Ascending aorta (tissue), 2 donors: ENCODE measurements around the gene FAM124A. TPM values are rescaled to one million over a fixed set of nuclear protein-coding genes. Genes with fewer than 3 reads are reported as not detected.

ENCODE experiments used
- DNase-seq, 2 donors: peaks; one replicate each; pipeline ENCODE4 v3.0.0-alpha.2; 2019; ENCODE audit warnings: low spot score in 2 of 2
- H3K27ac ChIP-seq, 2 donors: fragments of 200-600 bp; sonication (generic); one replicate each; pipeline ENCODE4 v1.5.1; 2016 to 2017; ENCODE audit warnings: mild to moderate bottlenecking in 1 of 2
- H3K27me3 ChIP-seq: fragments of 200-600 bp; sonication (generic); one replicate; pipeline ENCODE4 v1.5.1; 2017
- H3K36me3 ChIP-seq, 2 donors: fragments of 200-600 bp; sonication (generic); one replicate each; pipeline ENCODE4 v1.5.1; 2016
- H3K4me1 ChIP-seq, 2 donors: fragments of 200-600 bp; sonication (generic); one replicate each; pipeline ENCODE4 v1.5.1; 2016 to 2017; ENCODE audit warnings: mild to moderate bottlenecking in 1 of 2
- H3K4me3 ChIP-seq, 2 donors: fragments of 200-600 bp; sonication (generic); one replicate each; pipeline ENCODE4 v1.5.1; 2016 to 2017; ENCODE audit warnings: mild to moderate bottlenecking in 1 of 2
- H3K9me3 ChIP-seq, 2 donors: fragments of 200-600 bp; sonication (generic); one replicate each; pipeline ENCODE4 v1.5.1; 2016
- intact Hi-C: fragments of 100-400 bp; cut with DNase I; formaldehyde crosslinking; loops from one replicate; pipeline ENCODE4 v1.15.1; 2023
- total RNA-seq: library from RNA; depleted of rRNA; stranded (reverse); fragments of >200 nt; gene quantifications from one replicate; pipeline ENCODE4 v1.1.0, GENCODE V29; 2016
- TF ChIP-seq, protein P1 (sequence below), 3 experiments: fragments of 200-600 bp in 2 of 3; fragments of 450-650 bp in 1 of 3; sonication (generic) in 2 of 3; IDR thresholded peaks; one replicate each; pipeline ENCODE4 v1.5.1; 2016 to 2019; ENCODE audit warnings: antibody characterized with exemption in 3 of 3, mild to moderate bottlenecking in 1 of 3, moderate library complexity in 1 of 3

Gene FAM124A
- total RNA-seq, 1 donor from 2014 or later, result 22.4 TPM

DNA sequence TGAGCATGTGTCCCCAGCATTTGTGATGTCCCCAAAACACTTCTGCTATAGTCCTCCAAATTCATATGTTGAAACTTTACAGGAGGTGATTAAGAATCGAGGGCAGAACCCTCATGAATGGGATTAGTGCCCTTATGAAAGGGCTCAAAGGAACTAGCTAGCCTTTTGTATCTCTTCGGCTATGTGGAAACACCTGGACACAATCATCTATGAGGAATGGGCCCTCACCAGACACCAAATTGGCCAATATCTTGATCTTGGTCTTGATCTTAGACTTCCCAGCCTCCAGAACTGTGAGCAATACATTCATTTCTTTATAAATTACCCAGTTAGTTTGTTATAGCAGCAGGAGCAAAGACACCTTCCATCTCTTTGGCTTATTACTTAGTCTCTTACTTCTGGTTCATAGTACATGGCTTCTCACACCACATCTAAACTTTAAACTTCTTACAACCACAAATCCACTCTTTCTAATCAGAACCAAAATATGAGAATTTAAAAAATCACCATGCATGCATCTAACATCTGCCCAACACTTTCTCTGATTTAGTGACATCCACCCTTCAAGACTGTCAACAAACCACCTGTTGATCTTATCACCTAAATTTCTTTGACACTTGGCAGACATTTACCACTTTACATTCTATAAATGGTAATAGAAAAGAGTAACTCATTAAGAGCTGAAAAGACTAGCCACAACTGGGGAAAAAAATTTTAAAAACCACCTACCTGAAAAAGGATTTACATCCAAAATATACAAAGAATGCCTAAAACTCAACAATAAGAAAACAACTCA is 110.6 kb downstream of the FAM124A start:
- Histone ChIP-seq H3K9me3 (no peaks in the 10 kb centered on the region), H3K27me3 (no peaks in the 10 kb centered on the region), H3K27ac (no peak overlapping the region), H3K4me3 (no peak overlapping the region), H3K4me1 (no peaks in the 10 kb centered on the region), H3K36me3 (no peaks in the 10 kb centered on the region)
- TF ChIP-seq, protein P1, sequence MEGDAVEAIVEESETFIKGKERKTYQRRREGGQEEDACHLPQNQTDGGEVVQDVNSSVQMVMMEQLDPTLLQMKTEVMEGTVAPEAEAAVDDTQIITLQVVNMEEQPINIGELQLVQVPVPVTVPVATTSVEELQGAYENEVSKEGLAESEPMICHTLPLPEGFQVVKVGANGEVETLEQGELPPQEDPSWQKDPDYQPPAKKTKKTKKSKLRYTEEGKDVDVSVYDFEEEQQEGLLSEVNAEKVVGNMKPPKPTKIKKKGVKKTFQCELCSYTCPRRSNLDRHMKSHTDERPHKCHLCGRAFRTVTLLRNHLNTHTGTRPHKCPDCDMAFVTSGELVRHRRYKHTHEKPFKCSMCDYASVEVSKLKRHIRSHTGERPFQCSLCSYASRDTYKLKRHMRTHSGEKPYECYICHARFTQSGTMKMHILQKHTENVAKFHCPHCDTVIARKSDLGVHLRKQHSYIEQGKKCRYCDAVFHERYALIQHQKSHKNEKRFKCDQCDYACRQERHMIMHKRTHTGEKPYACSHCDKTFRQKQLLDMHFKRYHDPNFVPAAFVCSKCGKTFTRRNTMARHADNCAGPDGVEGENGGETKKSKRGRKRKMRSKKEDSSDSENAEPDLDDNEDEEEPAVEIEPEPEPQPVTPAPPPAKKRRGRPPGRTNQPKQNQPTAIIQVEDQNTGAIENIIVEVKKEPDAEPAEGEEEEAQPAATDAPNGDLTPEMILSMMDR (IDR thresholded peaks at IDR 0.05), result no peak
- intact Hi-C loops, result no loop called here
- DNase-seq, result no peak

DNA sequence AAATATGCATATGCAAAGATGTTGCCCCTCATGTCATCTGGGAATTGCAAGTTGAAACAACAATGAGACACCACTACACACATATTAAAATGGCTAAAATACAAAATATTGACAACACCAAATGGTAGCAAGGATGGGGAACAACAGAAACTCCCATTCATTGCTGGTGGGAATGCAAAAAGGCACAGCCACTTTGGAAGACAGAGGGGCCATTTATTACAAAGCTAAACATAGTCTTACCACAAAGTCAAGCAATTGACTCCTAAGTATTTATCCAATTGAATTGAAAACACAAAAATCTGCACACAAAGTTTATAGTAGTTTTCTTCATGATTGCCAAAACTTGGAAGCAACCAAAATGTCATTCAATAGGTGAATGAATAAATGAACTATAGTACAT is 111.2 kb downstream of the FAM124A start:
- intact Hi-C loops, result no loop called here
- no peaks in the 10 kb centered on the region for H3K9me3 ChIP-seq
- TF ChIP-seq, protein P1 (IDR thresholded peaks at IDR 0.05), result no peak
- no peak overlapping the region for H3K4me3 ChIP-seq
- no peak overlapping the region for H3K27ac ChIP-seq
- no peaks in the 10 kb centered on the region for H3K36me3 ChIP-seq
- no peak for DNase-seq
- H3K4me1 ChIP-seq, result no peaks in the 10 kb centered on the region
- no peaks in the 10 kb centered on the region for H3K27me3 ChIP-seq

DNA sequence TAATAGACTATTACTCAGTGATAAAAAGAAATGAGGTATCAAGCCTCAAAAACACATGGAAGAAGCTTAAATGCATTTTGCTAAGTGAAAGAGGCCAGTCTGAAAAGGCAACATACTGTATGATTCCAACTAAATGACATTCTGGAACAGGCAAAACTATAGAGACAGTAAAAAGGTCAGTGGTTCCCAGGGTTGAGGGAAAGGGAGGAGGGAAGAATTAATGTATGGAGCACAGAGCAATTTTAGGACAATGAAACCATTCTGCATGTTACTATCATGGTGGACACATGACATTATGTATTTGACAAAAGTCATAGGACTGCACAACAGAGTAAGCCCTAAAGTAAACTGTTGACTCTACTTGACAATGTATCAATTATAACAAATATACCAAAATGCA is 111.6 kb downstream of the FAM124A start:
- intact Hi-C loops, result no loop called here
- no peak for DNase-seq
- no peaks in the 10 kb centered on the region for H3K9me3 ChIP-seq
- TF ChIP-seq, protein P1 (IDR thresholded peaks at IDR 0.05), result no peak
- H3K27ac ChIP-seq, result no peak overlapping the region
- no peaks in the 10 kb centered on the region for H3K36me3 ChIP-seq
- no peaks in the 10 kb centered on the region for H3K27me3 ChIP-seq
- H3K4me3 ChIP-seq, result no peak overlapping the region
- H3K4me1 ChIP-seq, result no peaks in the 10 kb centered on the region

Other genes starting within 250 kb of the FAM124A start
- gene C13orf42, start 111.1 kb upstream of the FAM124A start, total RNA-seq, result not detected
- gene SERPINE3, start 117.3 kb downstream of the FAM124A start, total RNA-seq, result not detected
- gene INTS6, start 230.6 kb downstream of the FAM124A start, total RNA-seq, result 43.5 TPM